HPDE6-E6E7 (cell line): Measurements from ENCODE around the gene TTC4.
"Not testable (repeated sequence)": the region's sequence is repeated elsewhere in the genome, so short reads cannot be mapped to it uniquely, and the experiment has no call there.

Experiments
- DNase-seq: peaks from one replicate; pipeline ENCODE4 v3.0.0; 2011; ENCODE audit warnings: missing footprints; ENCODE audit errors: extremely low spot score

Gene TTC4

GRCh38 chr1:54748094-54748835 lies 32.6 kb downstream of the TTC4 start:
- DNase-seq = no peak

DNA sequence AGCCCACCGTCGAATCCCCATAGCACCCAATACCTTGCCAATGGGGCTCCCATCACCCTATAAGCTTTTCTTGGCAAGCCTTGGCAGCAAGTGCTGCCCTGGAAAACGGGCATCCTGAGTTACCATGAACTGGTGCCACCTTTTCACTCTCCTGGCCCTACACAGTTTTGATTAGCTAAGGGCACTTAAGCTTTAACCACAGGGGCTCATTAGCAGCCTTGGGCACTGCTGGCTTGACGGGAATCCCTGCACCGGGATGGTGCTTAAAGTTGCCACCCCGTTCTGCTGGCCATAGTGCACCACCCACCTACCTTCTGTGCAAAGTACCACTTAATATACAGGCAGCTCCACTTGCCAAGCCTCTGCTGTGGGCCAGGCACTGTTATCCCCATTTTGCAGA lies 34.9 kb downstream of the TTC4 start:
- DNase-seq = no peak

GRCh38 chr1:54751426-54751825 lies 35.8 kb downstream of the TTC4 start:
- DNase-seq = no peak

DNA sequence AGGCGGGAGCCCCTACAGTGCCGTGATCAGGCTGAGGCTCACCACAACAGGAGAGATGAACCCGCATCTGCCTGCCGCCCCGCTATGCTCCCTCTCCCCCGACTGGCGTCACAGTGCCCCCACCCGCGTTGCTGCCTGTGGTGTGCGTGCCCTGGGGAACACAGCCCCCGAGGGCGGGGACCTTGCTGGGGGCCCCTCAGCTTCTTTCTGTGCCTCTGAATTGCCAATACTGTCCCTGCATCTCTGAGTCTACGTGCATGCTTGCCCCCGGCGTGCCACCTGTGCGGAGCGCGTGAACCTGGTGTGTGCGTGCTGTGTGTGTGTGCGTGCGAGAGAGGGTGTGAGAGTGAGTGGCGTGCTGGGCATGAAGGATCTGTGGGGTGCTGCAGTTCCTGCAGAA lies 38.4 kb downstream of the TTC4 start:
- no peak for DNase-seq

DNA sequence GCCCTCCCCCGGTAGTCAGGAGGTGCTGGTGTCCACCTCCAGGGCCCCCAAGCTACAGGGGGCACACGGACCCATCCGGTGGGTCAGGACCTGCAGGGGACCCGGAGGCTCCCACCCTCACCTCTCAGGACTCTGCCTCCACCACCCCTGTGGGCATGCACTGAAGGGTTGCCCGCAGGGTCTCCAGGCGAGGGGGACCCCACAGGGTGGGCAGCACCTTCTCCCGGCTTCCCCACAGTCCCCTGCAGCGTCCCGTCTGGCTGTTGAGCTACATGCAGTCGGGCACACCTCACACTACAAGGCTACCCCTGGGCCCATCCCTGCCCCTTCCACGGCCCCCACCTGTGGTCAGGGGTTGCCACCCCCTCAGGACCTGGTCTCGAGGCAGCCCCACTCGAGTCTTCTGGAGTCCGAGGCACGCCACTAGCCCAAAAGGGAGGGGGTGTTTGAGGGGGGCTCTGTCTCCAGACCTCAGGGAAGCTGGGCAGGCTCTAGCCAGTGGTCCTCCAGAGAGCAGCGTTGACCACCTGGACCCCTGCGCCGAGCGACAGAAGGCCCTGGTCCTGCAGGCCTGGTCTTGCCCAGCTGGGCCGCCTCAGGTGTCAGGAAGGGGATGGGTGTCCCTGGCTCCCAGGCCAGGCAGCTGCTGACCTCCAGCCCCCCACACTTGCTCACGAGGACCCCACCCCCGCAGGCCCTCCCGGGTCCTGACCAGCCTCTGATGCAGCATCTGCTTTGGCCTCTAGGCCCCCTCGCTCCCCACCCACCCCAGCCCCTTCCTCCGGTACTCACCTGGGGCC lies 39.0 kb downstream of the TTC4 start:
- DNase-seq = no peak

DNA sequence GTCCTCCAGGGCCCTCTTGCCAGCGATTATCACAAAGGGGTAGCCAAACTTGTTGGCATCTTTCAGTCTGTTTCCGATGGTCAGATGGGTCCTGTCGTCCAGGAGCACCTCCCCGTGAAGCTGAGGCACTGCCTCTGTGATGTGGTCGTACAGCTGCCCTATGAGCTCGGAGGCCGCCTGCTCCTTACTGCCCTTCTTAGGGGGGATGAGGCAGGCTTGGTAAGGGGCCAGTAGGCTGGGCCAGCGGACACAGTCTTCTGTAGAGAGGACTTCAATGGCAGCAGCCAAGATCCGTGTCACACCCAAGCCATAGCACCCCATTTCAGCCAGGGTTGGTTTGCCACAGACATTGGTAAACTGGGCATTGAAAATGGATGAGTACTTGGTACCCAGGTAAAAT lies 42.2 kb downstream of the TTC4 start:
- DNase-seq = no peak

DNA sequence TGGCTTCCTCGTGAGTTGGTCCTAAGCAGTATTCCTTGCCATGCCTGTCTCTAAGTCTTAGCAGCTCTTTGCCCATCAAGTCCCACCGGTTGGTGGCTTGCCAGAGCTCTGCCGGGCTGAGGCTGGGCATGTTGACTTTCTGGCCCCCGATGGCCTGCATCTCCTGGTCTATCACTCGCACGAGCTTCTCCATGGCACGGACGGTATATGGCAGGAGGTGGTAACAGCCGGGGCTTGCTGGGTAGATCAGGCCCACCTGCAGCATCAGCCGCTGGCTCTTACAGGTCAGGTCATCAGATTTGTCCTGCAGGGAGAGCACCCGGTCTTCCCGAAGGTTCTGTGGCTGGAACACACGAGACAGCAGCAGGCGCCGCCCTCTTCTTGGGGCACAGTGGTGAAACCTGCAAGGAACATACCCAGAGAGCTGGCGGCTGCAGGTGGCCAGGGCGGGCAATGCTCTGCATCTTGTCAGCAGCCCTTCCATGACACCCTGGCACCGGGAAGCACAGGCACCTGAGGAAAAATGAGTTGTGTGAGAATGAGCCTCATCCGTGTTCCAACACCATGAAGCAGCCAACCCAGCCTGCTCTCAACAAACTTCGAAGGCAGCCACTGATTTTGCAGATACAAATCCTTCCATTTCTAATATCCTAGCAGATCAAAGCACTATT lies 43.2 kb downstream of the TTC4 start:
- no peak for DNase-seq

GRCh38 chr1:54763816-54764132 lies 48.1 kb downstream of the TTC4 start:
- DNase-seq = no peak

DNA sequence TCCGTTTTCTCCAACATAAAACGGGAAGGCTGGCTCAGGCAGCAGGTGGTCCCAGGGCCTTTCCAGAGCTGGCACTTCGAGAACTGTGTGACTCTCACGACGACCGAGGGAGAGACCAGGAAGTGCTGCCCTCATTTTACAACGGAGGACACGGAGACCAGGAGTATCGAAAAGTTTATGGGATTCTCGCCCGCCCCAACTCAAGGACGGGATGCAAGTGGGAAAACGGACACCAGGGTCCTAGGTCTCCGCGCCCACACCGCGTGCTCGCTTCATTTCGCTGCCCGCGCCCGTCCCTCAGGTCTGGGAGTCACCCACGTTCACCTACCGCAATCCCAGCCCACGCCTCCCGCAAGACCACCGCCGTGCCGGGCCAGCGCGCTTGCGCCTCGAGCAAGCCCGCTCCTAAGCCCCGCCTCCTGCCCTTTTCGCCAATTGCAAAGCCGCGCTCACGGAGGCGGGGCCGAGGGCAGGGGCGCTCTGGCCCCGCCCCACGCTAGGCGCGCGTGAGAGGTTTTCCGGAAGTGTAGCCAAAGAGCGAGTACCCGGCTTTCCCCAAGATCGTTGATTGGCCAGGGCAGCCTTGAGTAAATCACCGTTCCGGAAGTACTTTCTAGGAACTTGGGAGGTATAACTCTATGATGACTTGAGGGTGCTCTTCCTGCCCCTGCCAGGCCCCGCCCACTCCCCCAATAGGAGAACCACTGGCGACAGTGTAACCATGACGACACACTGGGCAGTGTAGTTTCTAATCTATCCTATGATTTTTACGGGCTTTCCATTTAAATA lies 48.7 kb downstream of the TTC4 start, which contains the start of gene PARS2:
TSS of gene PARS2 (minus strand) at position 391 of the 789 bp plus-strand sequence. CDS start 5,362 bp downstream, outside the sequence.
- DNase-seq = peak; percentile 98

DNA sequence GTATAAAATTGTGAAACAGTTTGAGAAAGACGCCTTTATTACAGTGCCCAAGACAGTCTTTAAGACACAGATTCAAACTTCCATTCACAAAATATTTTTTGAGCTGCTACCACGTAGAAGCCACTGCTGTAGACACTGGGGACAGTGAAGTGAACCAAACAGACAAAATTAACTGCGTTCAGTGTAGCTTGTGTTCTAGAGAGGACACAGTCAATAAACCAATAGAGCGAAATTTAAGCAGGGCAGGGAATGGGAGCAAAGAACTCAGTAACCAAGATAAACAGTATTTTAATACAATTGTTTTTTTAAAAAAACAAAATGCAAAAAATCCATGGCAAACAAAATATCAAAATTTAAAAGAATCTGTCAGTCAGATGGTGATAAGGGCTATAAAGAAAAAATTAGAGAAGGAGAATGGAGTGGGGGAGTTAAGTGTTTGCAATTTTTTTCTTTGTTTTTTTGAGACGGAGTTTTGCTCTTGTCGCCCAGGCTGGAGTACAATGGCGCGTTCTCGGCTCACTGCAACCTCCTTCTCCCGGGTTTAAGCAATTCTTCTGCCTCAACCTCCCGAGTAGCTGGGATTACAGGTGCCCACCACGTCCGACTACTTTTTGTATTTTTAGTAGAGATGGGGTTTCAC lies 49.4 kb downstream of the TTC4 start:
- DNase-seq = no peak

- no peak for DNase-seq
Measured at GRCh38 chr1:54766726-54767125, 51.1 kb downstream of the TTC4 start.

DNA sequence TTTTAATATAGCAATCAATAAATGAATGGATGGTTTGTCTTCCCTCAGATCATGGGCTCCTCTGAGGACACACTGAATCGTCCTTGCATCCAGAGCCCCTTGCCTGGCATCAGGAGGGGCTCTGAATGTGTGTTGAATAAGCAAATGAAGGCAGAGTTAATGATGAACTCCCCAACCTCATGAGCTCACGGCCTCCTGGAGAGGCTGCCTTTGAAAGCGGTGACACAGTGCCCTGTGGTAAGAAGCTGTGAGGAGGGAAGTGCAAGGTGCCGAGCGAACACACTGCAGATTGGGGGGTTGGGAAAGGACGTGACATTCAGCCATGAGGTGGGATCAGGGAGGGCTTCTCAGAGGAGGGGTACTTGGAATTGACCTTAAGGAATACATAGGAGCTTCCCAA lies 51.9 kb downstream of the TTC4 start:
- no peak for DNase-seq

DNA sequence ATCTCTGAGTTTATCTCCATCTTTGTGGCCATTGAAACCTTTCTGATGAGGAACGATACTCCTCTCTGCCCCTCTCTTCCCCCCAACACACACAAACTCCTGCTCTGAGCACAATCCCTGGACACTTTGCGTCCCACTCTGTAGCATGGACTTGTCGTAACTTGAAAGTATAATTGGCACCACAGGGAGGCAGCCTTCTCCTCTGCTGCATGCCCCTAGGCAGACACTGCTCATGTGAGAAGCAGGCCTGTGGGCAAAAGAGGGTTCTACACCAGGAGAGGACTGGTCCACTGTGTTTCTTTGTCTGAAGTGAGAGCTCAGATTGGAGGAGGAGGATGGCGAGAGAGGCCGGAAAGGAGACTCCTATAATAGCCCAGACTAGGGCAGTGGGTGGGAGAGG lies 52.4 kb downstream of the TTC4 start:
- DNase-seq = no peak

- DNase-seq = no peak
Measured at GRCh38 chr1:54772951-54773350, 57.3 kb downstream of the TTC4 start.

- no peak for DNase-seq
Measured at GRCh38 chr1:54774820-54775498, 59.3 kb downstream of the TTC4 start.

DNA sequence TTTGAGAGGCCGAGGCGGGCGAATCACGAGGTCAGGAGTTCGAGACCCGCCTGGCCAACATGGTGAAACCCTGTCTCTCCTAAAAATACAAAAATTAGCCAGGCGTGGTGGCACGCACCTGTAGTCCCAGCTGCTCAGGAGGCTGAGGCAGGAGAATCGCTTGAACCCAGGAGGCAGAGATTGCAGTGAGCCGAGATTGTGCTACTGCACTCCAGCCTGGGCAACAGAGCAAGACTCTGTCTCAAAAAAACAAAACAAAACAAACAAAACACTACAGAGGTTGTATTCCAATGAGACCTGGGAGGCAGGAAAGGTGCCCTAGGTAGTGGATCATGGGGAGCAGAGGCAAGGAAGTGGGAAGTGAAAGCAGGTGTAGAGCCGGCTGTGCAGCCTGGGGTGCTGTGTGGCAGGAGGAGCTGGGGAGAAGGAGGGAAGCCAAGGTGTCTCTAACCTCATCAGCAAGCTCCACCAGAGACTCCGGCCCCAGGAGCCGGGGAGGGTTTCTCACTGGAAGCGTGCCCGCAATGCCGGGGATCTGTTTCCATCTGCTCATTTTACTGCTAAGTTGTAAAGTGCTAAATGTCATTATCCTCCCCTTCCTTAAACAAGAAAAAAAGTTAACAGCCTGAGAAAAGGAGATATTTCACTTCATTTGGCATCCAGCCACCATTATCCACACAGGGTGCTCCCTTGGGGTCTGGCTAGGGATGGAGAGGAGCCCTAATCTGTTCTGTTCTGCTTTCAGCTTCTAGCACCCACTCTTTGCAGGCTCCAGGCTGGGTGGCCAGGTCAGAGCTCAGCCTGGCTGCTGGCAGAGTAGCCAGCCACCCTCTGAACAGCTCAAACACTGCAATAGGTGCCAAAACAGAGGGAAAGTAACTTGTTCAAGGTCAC lies 60.4 kb downstream of the TTC4 start:
- not testable (repeated sequence) for DNase-seq

GRCh38 chr1:54777011-54777410 lies 61.4 kb downstream of the TTC4 start:
- DNase-seq = no peak

DNA sequence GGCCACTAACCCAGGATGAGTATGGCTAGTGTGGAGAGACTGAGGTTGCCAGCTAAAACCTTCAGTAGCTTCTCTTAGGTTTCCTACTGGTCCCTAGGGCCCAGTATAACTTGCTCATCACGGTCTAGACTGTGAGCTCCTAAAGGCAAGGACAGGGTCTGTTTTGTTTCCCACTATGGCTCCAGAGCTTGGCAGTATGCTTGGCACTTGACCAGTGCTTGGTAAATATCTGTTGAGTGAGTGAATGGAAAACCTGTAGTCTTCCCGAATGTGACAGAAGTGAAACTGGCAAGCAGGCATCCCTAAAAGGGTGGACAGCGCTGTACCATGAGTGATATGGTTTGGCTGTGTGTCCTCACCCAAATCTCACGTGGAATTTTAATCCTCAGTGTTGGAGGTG lies 61.8 kb downstream of the TTC4 start:
- no peak for DNase-seq

DNA sequence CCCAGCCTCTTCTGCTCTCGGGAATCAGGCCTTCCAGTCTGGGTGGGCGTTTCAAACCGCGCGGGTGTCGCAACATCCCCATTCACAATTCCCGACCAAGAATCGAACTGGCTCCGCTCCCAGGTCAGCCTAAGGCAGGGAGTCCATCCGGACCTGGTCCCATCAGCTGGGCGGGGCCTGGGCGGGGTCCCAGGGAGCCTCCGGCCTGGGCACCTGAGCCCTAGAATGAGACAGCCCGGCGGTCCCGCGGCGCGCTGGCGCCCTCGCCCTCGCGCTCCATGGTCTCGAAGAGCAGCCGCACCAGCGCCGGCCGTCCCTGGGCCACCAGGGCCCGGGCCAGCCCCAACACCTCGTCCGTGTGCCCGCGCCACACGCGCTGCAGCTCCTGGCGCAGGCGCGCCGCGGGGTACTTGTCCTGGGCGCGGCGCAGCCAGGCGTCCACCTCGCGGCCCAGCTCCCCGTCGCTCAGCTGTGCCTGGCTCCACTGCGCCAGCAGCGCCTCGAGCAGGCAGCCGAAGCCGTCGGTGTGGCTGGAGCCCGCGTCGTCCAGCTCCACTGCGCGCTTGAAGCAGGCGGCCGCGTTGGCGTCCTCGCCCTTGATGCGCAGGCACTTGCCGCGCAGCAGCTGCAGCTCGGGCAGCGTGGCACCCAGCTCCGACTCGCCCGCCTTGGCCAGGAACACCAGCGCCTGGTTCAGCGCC lies 65.5 kb downstream of the TTC4 start:
- no peak for DNase-seq
